ENCODE data around the gene CCDC15.

GRCh38 chr11:125062931-125063428 lies 109.0 kb downstream of the CCDC15 start, which contains the start of gene SLC37A2:
- TF ChIP-seq, protein P1, sequence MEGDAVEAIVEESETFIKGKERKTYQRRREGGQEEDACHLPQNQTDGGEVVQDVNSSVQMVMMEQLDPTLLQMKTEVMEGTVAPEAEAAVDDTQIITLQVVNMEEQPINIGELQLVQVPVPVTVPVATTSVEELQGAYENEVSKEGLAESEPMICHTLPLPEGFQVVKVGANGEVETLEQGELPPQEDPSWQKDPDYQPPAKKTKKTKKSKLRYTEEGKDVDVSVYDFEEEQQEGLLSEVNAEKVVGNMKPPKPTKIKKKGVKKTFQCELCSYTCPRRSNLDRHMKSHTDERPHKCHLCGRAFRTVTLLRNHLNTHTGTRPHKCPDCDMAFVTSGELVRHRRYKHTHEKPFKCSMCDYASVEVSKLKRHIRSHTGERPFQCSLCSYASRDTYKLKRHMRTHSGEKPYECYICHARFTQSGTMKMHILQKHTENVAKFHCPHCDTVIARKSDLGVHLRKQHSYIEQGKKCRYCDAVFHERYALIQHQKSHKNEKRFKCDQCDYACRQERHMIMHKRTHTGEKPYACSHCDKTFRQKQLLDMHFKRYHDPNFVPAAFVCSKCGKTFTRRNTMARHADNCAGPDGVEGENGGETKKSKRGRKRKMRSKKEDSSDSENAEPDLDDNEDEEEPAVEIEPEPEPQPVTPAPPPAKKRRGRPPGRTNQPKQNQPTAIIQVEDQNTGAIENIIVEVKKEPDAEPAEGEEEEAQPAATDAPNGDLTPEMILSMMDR (IDR thresholded peaks at IDR 0.05 in 4 of 5, conservative IDR thresholded peaks at IDR 0.05 in 1 of 5) = peak in 3 of 5 experiments; percentile 18 to 37 (median 24)
- peak; percentile 33 to 44 for TF ChIP-seq POLR2A (IDR thresholded peaks at IDR 0.05)
